GM21515 (cell line): Measurements from ENCODE around the gene AP5Z1.
A peak's percentile ranks its signal among the peaks of the same experiment; 100 is the strongest.

Experiments used
- ATAC-seq: cut with Tn5 transposase; IDR thresholded peaks from one replicate; pipeline ENCODE4 v1.9.1; 2021; ENCODE audit not compliant: unreplicated experiment

AP5Z1 gene

GRCh38 chr7:4765776-4766490, 9.5 kb upstream of the AP5Z1 start:
- ATAC-seq = no peak

GRCh38 chr7:4766666-4767519, 8.5 kb upstream of the AP5Z1 start:
- no peak for ATAC-seq

GRCh38 chr7:4768597-4769569, 6.5 kb upstream of the AP5Z1 start:
- ATAC-seq = no peak

- ATAC-seq = no peak
These were observed 5.7 kb upstream of the AP5Z1 start for GRCh38 chr7:4769761-4770160.

- ATAC-seq = no peak
These were observed 4.5 kb upstream of the AP5Z1 start for GRCh38 chr7:4770886-4771285.

- no peak for ATAC-seq
These were observed 3.7 kb upstream of the AP5Z1 start for GRCh38 chr7:4771737-4772136.

GRCh38 chr7:4772306-4772705, 3.1 kb upstream of the AP5Z1 start:
- ATAC-seq = no peak

- no peak for ATAC-seq
These were observed 1.4 kb upstream of the AP5Z1 start for GRCh38 chr7:4774007-4774406.

- peak; percentile 30 for ATAC-seq
These were observed 669 bp upstream of the AP5Z1 start for GRCh38 chr7:4774658-4775249.

- ATAC-seq = peak; percentile 21
These were observed 613 bp downstream of the AP5Z1 start for GRCh38 chr7:4775848-4776623.

- no peak for ATAC-seq
These were observed 3.7 kb downstream of the AP5Z1 start for GRCh38 chr7:4779118-4779517.

GRCh38 chr7:4781366-4782069, 6.1 kb downstream of the AP5Z1 start:
- no peak for ATAC-seq

GRCh38 chr7:4782333-4783291, 7.2 kb downstream of the AP5Z1 start:
- ATAC-seq = no peak

- ATAC-seq = no peak
These were observed 7.8 kb downstream of the AP5Z1 start for GRCh38 chr7:4783292-4783652.

GRCh38 chr7:4783762-4784351, 8.4 kb downstream of the AP5Z1 start:
- no peak for ATAC-seq

- no peak for ATAC-seq
These were observed 9.4 kb downstream of the AP5Z1 start for GRCh38 chr7:4784799-4785198.

- no peak for ATAC-seq
These were observed 9.9 kb downstream of the AP5Z1 start for GRCh38 chr7:4785371-4785770.

GRCh38 chr7:4786015-4786414, 10.6 kb downstream of the AP5Z1 start:
- ATAC-seq = no peak
